Osteocyte (in vitro differentiated cells): ENCODE data around the gene TMEM266. TPM values are rescaled to one million over a fixed set of nuclear protein-coding genes. Genes with fewer than 3 reads are reported as not detected.

Experiments used
- DNase-seq: peaks from one replicate; pipeline ENCODE4 v3.0.0; 2021; ENCODE audit warnings: mixed read lengths; ENCODE audit not compliant: unreplicated experiment; ENCODE audit errors: extremely low spot score
- H3K27ac Mint-ChIP-seq: one replicate; pipeline ENCODE4 v1.8.0; 2021; ENCODE audit warnings: mild to moderate bottlenecking, mixed read lengths; ENCODE audit not compliant: unreplicated experiment
- H3K27me3 Mint-ChIP-seq: one replicate; pipeline ENCODE4 v1.8.0; 2021; ENCODE audit warnings: mixed read lengths; ENCODE audit not compliant: unreplicated experiment
- H3K36me3 Mint-ChIP-seq: one replicate; pipeline ENCODE4 v1.8.0; 2021; ENCODE audit warnings: mixed read lengths; ENCODE audit not compliant: unreplicated experiment
- H3K4me1 Mint-ChIP-seq: one replicate; pipeline ENCODE4 v1.8.0; 2021; ENCODE audit warnings: mixed read lengths; ENCODE audit not compliant: unreplicated experiment
- H3K4me3 Mint-ChIP-seq: one replicate; pipeline ENCODE4 v1.8.0; 2021; ENCODE audit warnings: mild to moderate bottlenecking, moderate library complexity, mixed read lengths; ENCODE audit not compliant: unreplicated experiment
- H3K9me3 Mint-ChIP-seq: one replicate; pipeline ENCODE4 v1.8.0; 2021; ENCODE audit warnings: mixed read lengths; ENCODE audit not compliant: unreplicated experiment
- total RNA-seq: library from RNA; stranded (reverse); gene quantifications from 2 replicates; pipeline ENCODE4 v1.2.1, GENCODE V29; 2021
- TF ChIP-seq, protein P1 (sequence below): fragments of 200-600 bp; sonication (generic); IDR thresholded peaks from 2 replicates; pipeline ENCODE4 v1.5.0; 2021; ENCODE audit warnings: antibody characterized with exemption, mild to moderate bottlenecking, moderate library complexity

TMEM266 gene
- total RNA-seq, 1 donor from 2014 or later, result not detected

DNA sequence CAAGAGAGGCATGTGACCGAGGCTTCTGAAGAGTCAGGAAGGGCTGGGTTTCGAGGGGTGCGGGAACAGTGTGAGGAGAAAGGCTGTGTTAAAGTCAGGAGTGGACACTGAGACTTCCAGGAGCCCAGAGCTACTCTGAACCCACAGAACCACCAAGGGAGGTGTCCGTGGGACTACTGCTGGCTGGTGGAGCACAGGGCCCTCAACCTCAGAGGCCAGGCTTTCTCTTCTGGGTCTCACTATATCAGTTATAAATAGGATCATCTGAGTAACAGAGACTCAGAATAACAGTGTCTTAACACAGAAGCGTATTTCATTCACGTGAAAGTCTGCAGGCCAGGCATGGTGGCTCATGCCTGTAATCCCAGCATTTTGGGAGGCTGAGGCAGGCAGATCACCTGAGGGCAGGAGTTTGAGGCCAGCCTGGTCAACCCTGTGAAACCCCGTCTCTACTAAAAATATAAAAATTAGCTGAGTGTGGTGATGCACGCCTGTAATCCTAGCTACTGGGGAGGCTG, 113.6 kb downstream of the TMEM266 start:
- no peak overlapping the region for H3K4me3 Mint-ChIP-seq
- TF ChIP-seq, protein P1, sequence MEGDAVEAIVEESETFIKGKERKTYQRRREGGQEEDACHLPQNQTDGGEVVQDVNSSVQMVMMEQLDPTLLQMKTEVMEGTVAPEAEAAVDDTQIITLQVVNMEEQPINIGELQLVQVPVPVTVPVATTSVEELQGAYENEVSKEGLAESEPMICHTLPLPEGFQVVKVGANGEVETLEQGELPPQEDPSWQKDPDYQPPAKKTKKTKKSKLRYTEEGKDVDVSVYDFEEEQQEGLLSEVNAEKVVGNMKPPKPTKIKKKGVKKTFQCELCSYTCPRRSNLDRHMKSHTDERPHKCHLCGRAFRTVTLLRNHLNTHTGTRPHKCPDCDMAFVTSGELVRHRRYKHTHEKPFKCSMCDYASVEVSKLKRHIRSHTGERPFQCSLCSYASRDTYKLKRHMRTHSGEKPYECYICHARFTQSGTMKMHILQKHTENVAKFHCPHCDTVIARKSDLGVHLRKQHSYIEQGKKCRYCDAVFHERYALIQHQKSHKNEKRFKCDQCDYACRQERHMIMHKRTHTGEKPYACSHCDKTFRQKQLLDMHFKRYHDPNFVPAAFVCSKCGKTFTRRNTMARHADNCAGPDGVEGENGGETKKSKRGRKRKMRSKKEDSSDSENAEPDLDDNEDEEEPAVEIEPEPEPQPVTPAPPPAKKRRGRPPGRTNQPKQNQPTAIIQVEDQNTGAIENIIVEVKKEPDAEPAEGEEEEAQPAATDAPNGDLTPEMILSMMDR, result no peak
- H3K9me3 Mint-ChIP-seq, result no peaks in the 10 kb centered on the region
- peaks cover 13% of the 10 kb centered on the region for H3K27me3 Mint-ChIP-seq
- H3K4me1 Mint-ChIP-seq, result peaks cover 25% of the 10 kb centered on the region
- H3K36me3 Mint-ChIP-seq, result no peaks in the 10 kb centered on the region
- no peak overlapping the region for H3K27ac Mint-ChIP-seq
- DNase-seq, result no peak

GRCh38 chr15:76174654-76175053, 114.9 kb downstream of the TMEM266 start:
- H3K27ac Mint-ChIP-seq, result no peak overlapping the region
- peaks cover 20% of the 10 kb centered on the region for H3K4me1 Mint-ChIP-seq
- no peak overlapping the region for H3K4me3 Mint-ChIP-seq
- H3K36me3 Mint-ChIP-seq, result no peaks in the 10 kb centered on the region
- no peak for DNase-seq
- peaks cover 16% of the 10 kb centered on the region for H3K27me3 Mint-ChIP-seq
- TF ChIP-seq, protein P1, result no peak
- no peaks in the 10 kb centered on the region for H3K9me3 Mint-ChIP-seq

DNA sequence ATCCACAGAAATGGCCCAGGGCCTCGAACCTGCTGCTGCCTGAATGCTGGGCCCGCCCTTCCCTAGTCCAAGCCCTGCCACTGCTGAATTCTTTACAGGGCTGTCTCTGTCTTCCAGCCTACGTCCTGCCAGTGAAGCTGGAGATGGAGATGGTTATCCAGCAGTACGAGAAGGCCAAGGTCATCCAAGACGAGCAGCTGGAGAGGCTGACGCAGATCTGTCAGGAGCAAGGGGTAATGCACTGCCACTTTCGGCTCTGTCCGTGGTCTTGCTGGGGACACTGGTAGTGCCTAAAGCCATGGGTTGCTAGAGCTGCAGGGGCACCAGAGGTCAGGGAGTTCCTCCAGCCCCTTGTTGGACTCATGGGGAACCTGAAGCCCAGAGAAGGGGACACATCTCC, 115.7 kb downstream of the TMEM266 start:
- Mint-ChIP-seq H3K27me3 (peaks cover 16% of the 10 kb centered on the region), H3K9me3 (no peaks in the 10 kb centered on the region), H3K4me1 (peaks cover 18% of the 10 kb centered on the region), H3K27ac (no peak overlapping the region), H3K36me3 (no peaks in the 10 kb centered on the region), H3K4me3 (no peak overlapping the region)
- DNase-seq, result no peak
- TF ChIP-seq, protein P1, result no peak

- DNase-seq, result no peak
- no peak overlapping the region for H3K27ac Mint-ChIP-seq
- TF ChIP-seq, protein P1, result no peak
- H3K4me3 Mint-ChIP-seq, result no peak overlapping the region
- peaks cover 18% of the 10 kb centered on the region for H3K4me1 Mint-ChIP-seq
- H3K9me3 Mint-ChIP-seq, result no peaks in the 10 kb centered on the region
- H3K36me3 Mint-ChIP-seq, result no peaks in the 10 kb centered on the region
- peaks cover 16% of the 10 kb centered on the region for H3K27me3 Mint-ChIP-seq
These were observed 116.3 kb downstream of the TMEM266 start for GRCh38 chr15:76176059-76176458.

DNA sequence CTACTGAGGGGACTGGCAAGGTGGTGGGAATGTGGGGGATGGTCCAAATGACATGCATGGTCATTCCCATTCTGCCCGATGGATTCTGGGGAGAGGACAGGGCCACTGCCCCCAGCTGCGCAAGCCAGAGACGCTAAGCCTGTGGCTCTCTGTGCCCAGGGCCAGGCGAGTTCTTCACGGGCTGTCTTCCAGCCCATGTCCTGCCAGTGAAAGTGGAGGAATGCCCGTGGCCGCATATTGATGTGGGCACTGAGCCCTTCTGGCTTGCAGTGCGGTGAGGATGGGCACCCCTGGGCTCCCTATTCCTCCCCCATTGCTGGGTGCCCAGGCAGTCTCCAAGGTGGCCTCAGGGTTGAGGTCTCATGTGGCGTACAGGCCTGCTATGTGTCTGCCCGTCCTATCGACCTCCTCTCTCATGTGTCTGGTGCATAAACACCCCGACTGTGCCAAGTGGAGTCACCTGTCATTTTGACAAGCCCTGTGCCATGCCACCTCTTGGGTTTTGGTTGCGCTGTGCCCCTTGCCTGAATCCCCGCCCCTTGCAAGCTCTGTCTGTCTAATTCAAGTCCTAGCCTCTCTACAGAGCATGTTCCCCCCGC, 116.8 kb downstream of the TMEM266 start:
- H3K27me3 Mint-ChIP-seq, result peaks cover 16% of the 10 kb centered on the region
- no peak overlapping the region for H3K4me3 Mint-ChIP-seq
- H3K9me3 Mint-ChIP-seq, result no peaks in the 10 kb centered on the region
- no peak overlapping the region for H3K27ac Mint-ChIP-seq
- peaks cover 18% of the 10 kb centered on the region for H3K4me1 Mint-ChIP-seq
- H3K36me3 Mint-ChIP-seq, result no peaks in the 10 kb centered on the region
- no peak for DNase-seq
- TF ChIP-seq, protein P1, result no peak
